Uterus (tissue), 2 donors: Measurements from ENCODE around the gene NR2F1-AS1.

Experiments used
- POLR2A ChIP-seq, 2 donors: fragments of 450-650 bp; IDR thresholded peaks; one replicate each; pipeline ENCODE4 v1.6.1; 2016; ENCODE audit warnings: antibody characterized with exemption in 2 of 2, mild to moderate bottlenecking in 1 of 2, moderate library complexity in 1 of 2
- TF ChIP-seq, protein P1 (sequence below), 4 experiments: fragments of 200-600 bp in 2 of 4; fragments of 450-650 bp in 2 of 4; sonication (generic) in 2 of 4; IDR thresholded peaks; one replicate each; pipeline ENCODE4 v1.5.1; 2016 to 2019; ENCODE audit warnings: antibody characterized with exemption in 4 of 4, mild to moderate bottlenecking in 2 of 4, moderate library complexity in 1 of 4

GRCh38 chr5:93594591-93595419 lies 13.8 kb upstream of the NR2F1-AS1 start:
- TF ChIP-seq, protein P1, sequence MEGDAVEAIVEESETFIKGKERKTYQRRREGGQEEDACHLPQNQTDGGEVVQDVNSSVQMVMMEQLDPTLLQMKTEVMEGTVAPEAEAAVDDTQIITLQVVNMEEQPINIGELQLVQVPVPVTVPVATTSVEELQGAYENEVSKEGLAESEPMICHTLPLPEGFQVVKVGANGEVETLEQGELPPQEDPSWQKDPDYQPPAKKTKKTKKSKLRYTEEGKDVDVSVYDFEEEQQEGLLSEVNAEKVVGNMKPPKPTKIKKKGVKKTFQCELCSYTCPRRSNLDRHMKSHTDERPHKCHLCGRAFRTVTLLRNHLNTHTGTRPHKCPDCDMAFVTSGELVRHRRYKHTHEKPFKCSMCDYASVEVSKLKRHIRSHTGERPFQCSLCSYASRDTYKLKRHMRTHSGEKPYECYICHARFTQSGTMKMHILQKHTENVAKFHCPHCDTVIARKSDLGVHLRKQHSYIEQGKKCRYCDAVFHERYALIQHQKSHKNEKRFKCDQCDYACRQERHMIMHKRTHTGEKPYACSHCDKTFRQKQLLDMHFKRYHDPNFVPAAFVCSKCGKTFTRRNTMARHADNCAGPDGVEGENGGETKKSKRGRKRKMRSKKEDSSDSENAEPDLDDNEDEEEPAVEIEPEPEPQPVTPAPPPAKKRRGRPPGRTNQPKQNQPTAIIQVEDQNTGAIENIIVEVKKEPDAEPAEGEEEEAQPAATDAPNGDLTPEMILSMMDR (IDR thresholded peaks at IDR 0.05): no peak
- TF ChIP-seq POLR2A (IDR thresholded peaks at IDR 0.05): no peak
